DMS153 (cell line): Measurements from ENCODE around the gene ZFR2.
"Not testable (repeated sequence)": the region's sequence is repeated elsewhere in the genome, so short reads cannot be mapped to it uniquely, and the experiment has no call there.

Experiments used
- DNase-seq: peaks from one replicate; lab custom pipeline; 2025; lab: John Stamatoyannopoulos, UW

The ZFR2 gene

DNA sequence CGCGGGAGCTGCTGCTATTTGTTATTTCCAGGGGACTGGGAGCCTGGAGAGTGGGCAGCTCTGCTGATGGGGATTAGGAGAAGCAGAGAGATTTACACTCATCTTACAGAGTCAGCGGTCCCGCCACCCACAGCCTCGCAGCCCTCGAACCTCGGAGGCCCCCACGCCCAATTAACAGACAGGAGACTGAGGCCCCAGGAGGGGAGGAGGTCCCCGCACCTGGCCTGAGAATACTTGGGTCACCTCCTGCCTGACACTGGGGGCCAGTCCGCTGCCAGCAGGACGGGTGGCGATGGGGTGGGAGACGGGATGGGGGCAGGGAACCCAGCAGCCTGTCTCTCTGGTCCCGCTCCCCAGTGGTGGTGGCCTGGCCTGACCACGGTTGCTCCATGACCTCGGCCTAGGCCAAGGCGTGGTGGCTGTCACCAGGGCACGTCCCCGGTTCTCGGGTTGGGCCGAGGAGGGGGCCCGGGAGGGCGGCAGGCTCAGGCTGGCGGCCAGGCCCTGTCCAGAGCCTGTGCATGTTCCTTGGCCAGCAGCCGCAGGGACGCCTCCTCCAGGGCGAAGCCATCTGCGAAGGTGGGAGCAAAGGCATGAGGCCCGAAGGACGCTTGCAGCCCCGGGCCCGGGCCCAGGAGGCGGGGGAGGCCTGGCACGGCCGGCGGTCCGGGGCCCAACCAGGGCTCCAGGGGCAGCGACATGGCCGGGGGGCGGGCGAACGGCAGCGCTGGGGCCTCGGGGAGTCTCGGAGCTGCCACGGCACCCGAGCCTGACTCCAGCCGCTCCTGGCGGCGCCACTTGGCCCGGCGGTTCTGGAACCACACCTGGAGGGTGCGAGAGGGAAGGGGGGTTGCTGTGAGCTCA, 98.5 kb downstream of the ZFR2 start:
- DNase-seq: no peak

DNA sequence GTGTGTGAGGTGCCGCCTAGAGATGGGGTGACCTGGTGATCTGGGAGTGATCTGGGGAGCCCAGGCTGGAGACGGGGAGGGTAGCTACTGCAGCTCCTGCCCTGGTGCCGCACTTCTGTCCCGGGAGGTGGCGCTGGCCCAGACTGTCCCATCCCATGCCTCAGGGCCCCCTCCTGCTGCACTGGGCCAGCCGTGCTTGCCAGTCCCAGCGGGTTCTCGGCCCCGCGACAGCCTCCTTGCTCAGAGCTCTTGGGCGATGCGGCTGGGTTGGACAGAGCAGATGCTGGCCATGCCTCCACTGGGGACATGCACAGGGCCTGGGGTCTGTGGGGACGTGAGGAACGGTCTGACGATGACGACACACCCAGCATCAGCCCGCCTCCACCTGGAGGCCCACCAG, 99.3 kb downstream of the ZFR2 start:
- no peak for DNase-seq

DNA sequence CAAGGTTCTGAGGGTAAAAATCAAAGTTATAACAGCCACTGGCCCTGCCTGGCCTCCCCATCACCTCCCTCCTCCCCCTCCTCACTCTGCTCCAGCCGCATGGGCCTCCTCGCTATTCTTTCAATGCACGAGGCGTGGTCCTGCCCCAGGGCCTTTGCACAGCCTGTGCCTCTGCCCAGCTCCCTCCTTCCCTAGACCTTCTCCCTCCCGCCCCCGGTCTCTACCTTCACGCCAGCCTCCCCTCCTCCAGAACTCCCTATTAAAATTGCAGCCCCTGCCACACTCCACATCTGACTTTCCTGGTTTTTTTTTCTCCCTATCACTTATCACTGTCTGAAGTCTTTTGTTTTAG, 100.1 kb downstream of the ZFR2 start:
- no peak for DNase-seq

DNA sequence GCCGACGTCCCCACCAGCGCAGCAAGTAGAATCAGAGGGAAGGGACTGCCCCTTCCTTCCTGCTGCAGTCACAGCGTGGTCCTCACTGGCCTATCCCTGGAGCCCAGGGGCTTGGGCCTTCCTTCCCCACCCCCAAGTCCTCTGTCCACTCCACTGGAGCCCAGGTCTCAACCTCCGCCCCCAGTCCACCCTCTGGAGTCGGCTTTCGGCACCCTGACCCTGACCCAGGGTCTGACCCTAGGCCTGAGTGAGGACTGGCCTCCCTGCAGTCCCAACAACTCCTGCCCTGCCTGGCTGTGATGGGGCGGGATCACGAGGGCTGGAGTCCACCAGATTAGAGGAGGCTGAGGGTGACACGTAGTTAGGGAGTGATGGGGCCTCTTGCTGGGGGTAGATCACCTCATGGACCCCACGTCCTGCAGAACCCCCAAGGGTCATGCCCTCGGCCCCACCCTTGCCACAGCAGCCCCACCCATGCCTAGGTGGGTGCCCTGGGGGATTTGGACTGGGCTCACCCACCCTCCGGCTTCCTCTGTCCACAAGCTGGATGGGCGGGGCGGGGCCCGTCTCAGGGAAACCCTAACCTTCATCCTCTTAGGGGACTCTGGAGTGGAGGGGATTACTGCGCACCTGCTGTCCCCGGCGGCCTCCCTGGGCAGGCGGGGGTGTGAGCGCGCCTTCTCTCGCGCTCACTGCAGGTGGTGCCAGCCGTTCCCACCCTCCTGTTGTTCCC, 100.7 kb downstream of the ZFR2 start:
- DNase-seq: no peak

DNA sequence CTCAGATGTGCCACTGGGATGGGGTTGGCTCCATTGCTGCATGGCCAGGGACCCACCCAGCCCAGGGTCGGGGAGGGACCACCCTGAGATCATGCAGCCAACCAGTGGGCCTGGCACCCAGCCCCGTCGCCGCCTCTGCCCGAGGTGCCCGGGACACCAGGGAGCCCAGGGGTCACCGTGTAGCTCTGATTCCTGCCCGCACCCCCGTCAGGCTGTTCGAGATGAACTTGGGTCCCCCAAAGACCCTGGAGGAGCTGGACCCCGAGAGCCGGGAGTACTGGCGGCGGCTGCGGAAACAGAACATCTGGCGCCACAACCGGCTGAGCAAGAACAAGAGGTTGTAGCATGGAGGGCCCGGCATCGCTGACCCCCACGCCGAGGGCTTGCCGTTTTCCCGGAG, 101.8 kb downstream of the ZFR2 start:
- DNase-seq: no peak

DNA sequence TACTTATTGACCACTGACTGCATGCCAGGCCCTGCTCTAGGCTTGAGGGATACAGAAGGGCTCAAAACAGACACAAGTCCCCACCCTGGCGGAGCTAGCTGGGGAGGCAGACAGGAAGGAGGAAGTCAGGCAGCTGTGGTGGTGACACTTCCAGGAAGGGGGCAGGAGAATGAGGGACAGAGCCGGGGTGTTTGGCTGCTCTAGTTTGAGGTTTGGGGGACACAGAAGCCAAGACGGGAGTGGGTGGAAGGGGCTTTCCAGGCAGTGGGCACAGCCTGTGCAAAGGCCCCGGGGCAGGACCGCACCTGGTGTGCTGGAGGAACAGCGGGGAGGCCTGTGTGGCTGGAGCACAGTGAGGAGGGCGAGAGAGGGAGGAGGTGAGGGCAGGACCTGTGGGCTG, 102.3 kb downstream of the ZFR2 start:
- no peak for DNase-seq

DNA sequence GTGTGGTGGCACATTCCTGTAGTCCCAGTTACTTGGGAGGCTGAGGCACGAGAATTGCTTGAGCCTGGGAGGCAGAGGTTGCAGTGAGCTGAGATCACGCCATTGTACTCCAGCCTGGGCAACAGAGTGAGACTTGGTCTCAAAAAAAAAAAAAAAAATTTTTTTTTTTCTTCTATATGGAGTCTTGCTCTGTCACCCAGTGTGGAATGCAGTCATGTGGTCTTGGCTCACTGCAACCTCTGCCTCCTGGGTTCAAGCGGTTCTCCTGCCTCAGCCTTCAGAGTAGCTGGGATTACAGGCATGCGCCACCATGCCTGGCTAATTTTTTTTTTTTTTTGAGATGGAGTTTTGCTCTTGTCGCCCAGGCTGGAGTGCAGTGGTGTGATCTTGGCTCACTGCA, 103.1 kb downstream of the ZFR2 start:
- not testable (repeated sequence) for DNase-seq

DNA sequence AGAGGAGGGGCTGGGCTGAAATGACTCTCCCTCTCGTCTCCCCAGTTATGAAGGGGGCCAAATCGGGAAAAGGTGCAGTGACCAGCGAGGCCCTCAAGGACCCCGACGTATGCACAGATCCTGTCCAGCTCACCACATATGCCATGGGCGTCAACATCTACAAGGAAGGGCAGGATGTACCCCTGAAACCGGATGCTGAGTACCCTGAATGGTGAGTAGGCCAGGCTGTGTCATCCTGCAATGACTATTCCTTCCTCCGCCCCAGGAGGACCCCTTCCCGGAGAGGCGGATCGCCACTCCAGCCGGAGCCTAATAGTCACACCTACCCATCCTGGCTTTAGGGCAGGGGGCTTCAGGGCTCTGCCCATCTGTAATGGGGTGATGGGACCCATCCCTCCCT, 103.7 kb downstream of the ZFR2 start:
- DNase-seq: no peak

DNA sequence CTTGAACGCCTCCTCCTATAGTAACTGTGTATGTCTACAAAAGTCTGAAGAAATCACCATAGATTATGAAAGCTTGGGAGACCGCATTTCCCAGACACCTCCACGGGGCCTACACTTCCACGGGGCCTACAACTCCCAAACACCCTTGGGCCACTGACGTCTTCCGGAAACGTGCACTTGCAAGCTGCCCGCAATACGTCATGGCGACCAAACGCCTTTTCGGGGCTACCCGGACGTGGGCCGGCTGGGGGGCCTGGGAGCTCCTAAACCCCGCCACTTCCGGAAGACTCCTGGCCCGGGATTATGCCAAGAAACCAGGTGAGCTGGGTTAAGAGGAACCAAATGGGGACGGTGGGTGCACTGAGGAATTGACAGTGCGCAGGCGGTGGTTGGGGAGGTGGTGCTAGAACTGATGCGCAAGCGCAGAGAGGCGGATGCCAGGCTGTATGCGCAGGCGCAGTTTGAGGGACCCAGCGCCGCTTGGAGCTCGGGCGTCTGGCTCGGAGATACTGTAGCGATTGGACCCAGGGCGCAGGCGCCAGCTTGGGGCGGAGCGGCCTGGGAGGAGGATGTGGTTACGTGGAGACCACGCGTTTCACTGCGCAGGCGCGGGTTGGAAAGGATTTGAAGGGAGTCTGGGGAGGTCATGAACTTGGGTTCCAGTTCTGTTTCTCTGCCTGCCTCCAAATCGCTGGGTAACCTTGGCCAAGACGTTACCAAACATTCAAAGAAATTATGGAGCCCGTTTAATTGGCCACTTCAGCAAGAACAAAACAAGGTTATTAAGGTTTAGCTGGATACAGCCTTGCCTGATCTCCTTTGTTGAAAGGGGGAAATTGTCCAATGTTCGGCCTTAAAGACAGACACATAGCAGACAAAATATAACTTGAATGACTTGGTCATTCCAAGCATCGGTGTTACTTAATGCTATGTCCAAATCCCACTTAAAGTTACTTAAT, 106.1 kb downstream of the ZFR2 start, which contains the start of gene MRPL54:
TSS of gene MRPL54 (plus strand) at position 182 of the 959 bp plus-strand sequence. CDS start at position 201, 19 bp downstream.
- peak; percentile 97 for DNase-seq

DNA sequence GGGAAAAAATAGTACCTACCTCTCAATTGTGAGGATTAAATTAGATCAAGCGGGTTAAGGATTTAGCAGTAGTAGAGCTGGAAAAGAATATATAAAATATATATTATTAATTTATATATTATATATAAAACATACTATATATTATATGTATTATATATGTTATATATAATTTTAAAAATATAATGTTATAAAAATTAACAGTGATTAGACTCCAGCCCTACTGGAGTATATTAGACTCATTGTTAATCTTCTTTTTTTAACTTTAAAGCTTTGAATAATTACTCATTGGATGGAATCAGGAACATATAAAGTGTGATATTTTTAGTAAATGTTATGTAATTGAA, 106.7 kb downstream of the ZFR2 start:
- DNase-seq: no peak

DNA sequence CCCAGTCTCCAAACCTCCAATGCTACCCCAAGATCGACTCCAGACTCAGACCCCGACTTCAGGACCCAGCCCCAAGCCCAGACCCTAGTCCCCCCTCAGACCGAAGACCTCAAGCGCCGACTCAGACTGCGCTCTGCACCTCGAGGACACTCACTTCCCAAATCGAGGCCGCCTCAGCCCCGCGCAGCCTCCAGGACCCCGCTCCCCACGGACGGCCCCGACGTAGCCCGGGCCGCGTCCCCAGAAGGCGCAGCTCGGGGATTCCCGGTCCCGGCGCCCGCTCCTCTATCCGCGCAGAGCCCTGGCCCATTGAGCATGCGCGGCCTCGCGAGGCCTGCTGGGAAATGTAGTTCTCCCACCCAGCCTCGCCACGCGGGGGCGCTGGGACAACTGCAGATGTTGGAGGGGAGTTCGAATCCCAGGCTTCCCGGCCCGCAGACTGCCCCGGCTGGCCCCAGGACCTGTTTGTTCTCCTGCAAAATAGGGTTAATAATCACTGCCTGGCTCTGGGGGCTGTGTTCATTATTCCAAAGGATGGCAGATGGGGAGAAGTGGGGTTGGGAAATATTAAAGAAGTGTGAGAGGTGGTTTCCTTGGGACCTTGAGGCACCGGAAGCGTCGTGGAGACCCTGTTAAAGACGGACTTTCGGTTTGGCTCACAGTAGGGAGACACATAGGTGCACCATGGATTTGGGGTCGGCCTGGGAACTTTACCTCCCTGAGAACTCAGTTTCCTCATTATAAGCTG, 107.3 kb downstream of the ZFR2 start, which contains the start of gene APBA3:
TSS of gene APBA3 (minus strand) at position 311 of the 748 bp plus-strand sequence. CDS start 1,428 bp downstream, outside the sequence.
- DNase-seq: peak; percentile 71

DNA sequence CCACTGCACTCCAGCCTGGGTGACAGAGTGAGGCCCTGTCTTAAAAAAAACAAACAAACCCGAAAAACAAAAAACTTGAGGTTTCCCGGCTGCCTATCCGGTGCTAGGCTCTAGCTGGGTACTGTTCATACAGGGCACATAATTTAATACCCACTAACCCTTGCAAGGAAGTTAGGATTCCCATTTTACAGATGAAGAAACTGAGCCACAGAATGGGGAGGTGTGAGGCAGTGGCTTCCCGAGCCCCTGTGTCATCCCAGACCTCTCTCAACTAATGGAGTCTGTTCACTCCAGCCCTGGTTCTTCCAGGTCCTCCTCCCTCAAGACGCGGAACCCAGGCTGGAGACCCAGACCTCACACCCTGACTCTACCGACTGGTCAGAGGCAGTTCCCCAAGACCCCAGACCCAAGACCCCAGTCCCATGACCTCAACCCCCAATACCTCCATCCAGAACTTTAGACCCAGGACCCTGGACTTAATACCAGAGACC, 107.9 kb downstream of the ZFR2 start:
- no peak for DNase-seq

DNA sequence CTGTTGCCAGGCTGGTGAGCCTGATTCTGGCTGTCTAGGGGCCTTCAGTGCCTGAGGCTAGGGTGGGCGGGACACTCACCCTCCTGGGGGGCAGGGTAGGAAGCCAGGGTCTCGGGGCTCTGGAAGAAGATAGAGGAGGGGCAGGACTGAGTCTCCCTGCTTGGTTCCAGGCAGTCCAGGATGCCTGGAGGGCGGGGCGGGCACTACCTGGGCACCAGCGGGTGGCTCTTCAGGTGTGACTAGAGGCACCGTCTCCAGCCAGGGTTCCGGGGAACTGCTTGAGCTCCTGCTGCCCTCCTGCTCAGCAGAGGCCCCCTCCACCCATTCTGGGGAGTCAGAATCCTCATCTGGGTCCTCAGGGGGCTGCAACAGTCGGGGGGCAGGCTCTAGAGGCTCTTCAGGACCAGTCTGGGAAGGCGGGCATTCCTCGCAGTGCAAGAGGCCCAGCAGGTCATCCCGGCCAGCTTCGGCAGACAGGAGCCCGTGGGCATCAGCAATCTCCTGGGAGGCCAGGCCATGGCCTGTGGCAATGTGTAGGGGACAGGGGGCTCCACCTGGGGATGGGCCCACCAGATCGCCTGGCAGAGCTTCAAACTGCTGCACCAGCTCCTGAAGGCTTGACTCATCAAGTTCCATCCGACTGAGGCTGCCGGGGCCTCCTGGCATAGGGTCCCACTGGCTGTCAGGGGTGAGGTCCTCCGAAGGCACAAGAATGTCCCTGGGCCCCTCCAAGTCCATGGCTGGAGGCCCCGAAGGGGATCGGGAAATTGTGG, 109.2 kb downstream of the ZFR2 start:
- no peak for DNase-seq

DNA sequence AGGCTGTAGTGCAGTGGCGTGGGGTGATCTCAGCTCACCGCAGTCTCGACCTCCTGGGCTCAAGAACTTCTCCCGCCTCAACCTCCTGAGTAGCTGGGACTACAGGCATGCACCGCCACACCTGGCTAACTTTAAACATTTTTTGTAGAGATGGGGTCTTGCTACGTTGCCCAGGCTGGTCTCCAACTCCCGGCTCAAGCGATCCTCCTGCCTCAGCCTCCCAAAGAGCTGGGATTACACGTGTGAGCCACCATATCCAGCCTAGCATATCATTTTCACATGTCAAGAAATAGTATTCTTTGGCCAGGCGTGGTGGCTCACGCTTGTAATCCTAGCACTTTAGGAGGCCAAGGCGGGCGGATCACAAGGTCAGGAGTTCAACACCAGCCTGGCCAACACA, 110.5 kb downstream of the ZFR2 start:
- not testable (repeated sequence) for DNase-seq

DNA sequence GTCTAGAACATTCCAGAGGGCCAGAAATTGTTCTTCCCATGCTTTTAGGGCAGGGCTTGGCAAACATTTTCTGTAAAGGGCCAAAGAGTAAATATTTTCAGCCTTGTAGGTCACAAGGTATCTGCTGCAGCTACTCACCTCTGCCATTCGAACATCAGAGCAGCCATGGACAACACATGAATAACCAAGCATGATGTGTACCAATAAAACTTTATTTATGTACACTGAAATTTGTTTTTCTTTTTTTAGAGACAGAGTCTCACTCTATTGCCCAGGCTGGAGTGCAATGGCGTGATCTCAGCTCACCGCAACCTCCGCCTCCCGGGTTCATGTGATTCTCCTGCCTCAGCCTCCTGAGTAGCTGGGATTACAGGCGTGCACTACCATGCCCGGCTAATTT, 111.1 kb downstream of the ZFR2 start:
- DNase-seq: not testable (repeated sequence)
